A673 (cell line): ENCODE measurements around the gene FMN2.

Experiments used
- CTCF ChIP-seq: fragments of 300-800, 200-600 bp; sonication (generic); conservative IDR thresholded peaks from 2 replicates; pipeline ENCODE4 v1.5.1; 2017; ENCODE audit warnings: low read depth, mild to moderate bottlenecking, antibody characterized with exemption, low read length, moderate library complexity, mixed read lengths
- EZH2 ChIP-seq: fragments of 200-600 bp; sonication (generic); IDR thresholded peaks from 2 replicates; pipeline ENCODE4 v1.6.1; 2017; ENCODE audit warnings: borderline replicate concordance, low read depth, mild to moderate bottlenecking, mixed read lengths, antibody characterized with exemption, low read length; ENCODE audit not compliant: poor library complexity, severe bottlenecking

GRCh38 chr1:240234485-240235210 lies 143.0 kb downstream of the FMN2 start:
- TF ChIP-seq CTCF, result no peak
- no peak for TF ChIP-seq EZH2
